H9 (cell line): Measurements from ENCODE around the gene CAB39. TPM values are rescaled to one million over a fixed set of nuclear protein-coding genes. Genes with fewer than 3 reads are reported as not detected.

ENCODE experiments used
- DNase-seq: peaks from one replicate; pipeline ENCODE4 v3.0.0-alpha.2; 2017
- H2AFZ ChIP-seq: one replicate; pipeline ENCODE4 v1.6.1; 2013; ENCODE audit warnings: mild to moderate bottlenecking, low read length, control low read depth, moderate library complexity
- H2AK5ac ChIP-seq: 2 replicates; pipeline ENCODE4 v1.6.1; 2013; ENCODE audit warnings: low read length, control low read depth, mixed read lengths; ENCODE audit not compliant: insufficient read length
- H2BK120ac ChIP-seq: one replicate; pipeline ENCODE4 v1.6.1; 2013; ENCODE audit warnings: low read depth, mild to moderate bottlenecking, low read length, control low read depth, inconsistent platforms; ENCODE audit not compliant: poor library complexity, severe bottlenecking
- H2BK12ac ChIP-seq: 2 replicates; pipeline ENCODE4 v1.6.1; 2013; ENCODE audit warnings: low read length, control low read depth, mixed read lengths, low read depth; ENCODE audit not compliant: insufficient read length
- H2BK15ac ChIP-seq: 2 replicates; pipeline ENCODE4 v1.6.1; 2013; ENCODE audit warnings: low read depth, low read length, control low read depth
- H2BK20ac ChIP-seq: one replicate; pipeline ENCODE4 v1.6.1; 2013; ENCODE audit warnings: low read depth, mild to moderate bottlenecking, low read length, control low read depth, inconsistent platforms; ENCODE audit not compliant: poor library complexity, severe bottlenecking
- H2BK5ac ChIP-seq: 2 replicates; pipeline ENCODE4 v1.6.1; 2013; ENCODE audit warnings: low read length, control low read depth, mixed read lengths; ENCODE audit not compliant: insufficient read length
- H3K14ac ChIP-seq: 2 replicates; pipeline ENCODE4 v1.6.1; 2013; ENCODE audit warnings: low read length, control low read depth; ENCODE audit not compliant: insufficient read depth
- H3K18ac ChIP-seq: 2 replicates; pipeline ENCODE4 v1.6.1; 2013; ENCODE audit warnings: low read depth, mild to moderate bottlenecking, mixed read lengths, low read length, control low read depth; ENCODE audit not compliant: insufficient read length
- H3K23ac ChIP-seq: 2 replicates; pipeline ENCODE4 v1.6.1; 2013; ENCODE audit warnings: low read length, control low read depth, mixed read lengths, low read depth; ENCODE audit not compliant: insufficient read length
- H3K23me2 ChIP-seq: 2 replicates; pipeline ENCODE4 v1.6.1; 2013; ENCODE audit warnings: low read depth, mild to moderate bottlenecking, mixed read lengths, low read length, control low read depth; ENCODE audit not compliant: insufficient read length, poor library complexity, severe bottlenecking
- H3K27ac ChIP-seq: 2 replicates; pipeline ENCODE4 v1.5.1; 2013; ENCODE audit warnings: low read length, control low read depth, mixed read lengths, low read depth; ENCODE audit not compliant: insufficient read length
- H3K27me3 ChIP-seq: 2 replicates; pipeline ENCODE4 v1.6.1; 2013; ENCODE audit warnings: low read length, control low read depth, inconsistent platforms; ENCODE audit not compliant: insufficient read depth
- H3K4ac ChIP-seq: 2 replicates; pipeline ENCODE4 v1.6.1; 2013; ENCODE audit warnings: low read depth, mild to moderate bottlenecking, control low read depth, inconsistent platforms, low read length, moderate library complexity
- H3K4me1 ChIP-seq: 2 replicates; pipeline ENCODE4 v1.6.1; 2013; ENCODE audit warnings: low read length, control low read depth, inconsistent platforms; ENCODE audit not compliant: insufficient read depth
- H3K4me2 ChIP-seq: 2 replicates; pipeline ENCODE4 v1.6.1; 2013; ENCODE audit warnings: low read length, control low read depth, mixed read lengths; ENCODE audit not compliant: insufficient read length, insufficient read depth
- H3K56ac ChIP-seq: 2 replicates; pipeline ENCODE4 v1.6.1; 2013; ENCODE audit warnings: low read depth, mild to moderate bottlenecking, mixed read lengths, low read length, control low read depth; ENCODE audit not compliant: insufficient read length
- H3K79me1 ChIP-seq: 2 replicates; pipeline ENCODE4 v1.6.1; 2013; ENCODE audit warnings: low read depth, mild to moderate bottlenecking, moderate library complexity, low read length, control low read depth, inconsistent platforms; ENCODE audit not compliant: insufficient read depth, poor library complexity, severe bottlenecking
- H3K79me2 ChIP-seq: 2 replicates; pipeline ENCODE4 v1.6.1; 2013; ENCODE audit warnings: low read length, control low read depth, inconsistent platforms; ENCODE audit not compliant: insufficient read depth
- H3K9ac ChIP-seq: 2 replicates; pipeline ENCODE4 v1.6.1; 2013; ENCODE audit warnings: low read length, control low read depth, mixed read lengths; ENCODE audit not compliant: insufficient read length; ENCODE audit errors: extremely low read depth
- H3K9me3 ChIP-seq: one replicate; pipeline ENCODE4 v1.6.1; 2013; ENCODE audit warnings: low read depth, low read length, inconsistent platforms; ENCODE audit not compliant: control insufficient read depth
- H3T11ph ChIP-seq: one replicate; pipeline ENCODE4 v1.6.1; 2013; ENCODE audit warnings: mild to moderate bottlenecking, low read length, control low read depth, inconsistent platforms
- H4K20me1 ChIP-seq: one replicate; pipeline ENCODE4 v1.6.1; 2013; ENCODE audit not compliant: control insufficient read depth, insufficient read length, insufficient read depth
- H4K5ac ChIP-seq: 2 replicates; pipeline ENCODE4 v1.6.1; 2013; ENCODE audit warnings: low read depth, mild to moderate bottlenecking, mixed read lengths, low read length, control low read depth; ENCODE audit not compliant: insufficient read length
- H4K8ac ChIP-seq: replicated peaks from 2 replicates; pipeline ENCODE4 v1.6.1; 2013; ENCODE audit warnings: low read length, control low read depth, mixed read lengths, low read depth; ENCODE audit not compliant: insufficient read length
- H4K91ac ChIP-seq: 2 replicates; pipeline ENCODE4 v1.6.1; 2013; ENCODE audit warnings: low read depth, mild to moderate bottlenecking, moderate library complexity, mixed read lengths, low read length, control low read depth; ENCODE audit not compliant: insufficient read length
- H3K27ac Mint-ChIP-seq, 3 experiments: 2 replicates in 2 of 3; 3 replicates in 1 of 3; pipeline ENCODE4 v1.8.0; 2020 to 2021; ENCODE audit warnings: mixed read lengths in 3 of 3, mild to moderate bottlenecking in 1 of 3, moderate library complexity in 1 of 3
- H3K27me3 Mint-ChIP-seq: 2 replicates; pipeline ENCODE4 v1.8.0; 2021; ENCODE audit warnings: low read depth, mild to moderate bottlenecking, moderate library complexity, mixed read lengths
- H3K36me3 Mint-ChIP-seq, 3 experiments: 2 replicates in 2 of 3; 3 replicates in 1 of 3; pipeline ENCODE4 v1.8.0; 2020 to 2021; ENCODE audit warnings: low read depth in 3 of 3, mixed read lengths in 3 of 3; ENCODE audit not compliant: insufficient read depth in 1 of 3
- H3K4me1 Mint-ChIP-seq, 2 experiments: 2 replicates each; pipeline ENCODE4 v1.8.0; 2020; ENCODE audit warnings: mixed read lengths in 2 of 2
- H3K4me3 Mint-ChIP-seq, 2 experiments: 2 replicates in 1 of 2; 3 replicates in 1 of 2; pipeline ENCODE4 v1.8.0; 2020 to 2021; ENCODE audit warnings: mild to moderate bottlenecking in 2 of 2, mixed read lengths in 2 of 2, moderate library complexity in 1 of 2
- H3K9me3 Mint-ChIP-seq, 2 experiments: 2 replicates in 1 of 2; 3 replicates in 1 of 2; pipeline ENCODE4 v1.8.0; 2020; ENCODE audit warnings: mild to moderate bottlenecking in 2 of 2, mixed read lengths in 2 of 2, moderate library complexity in 1 of 2
- WGBS: extraction: QIAGEN DNeasy Blood & Tissue Kit; methylation state at CpG from one replicate; pipeline ENCODE4 v1.1.7; 2013; ENCODE audit warnings: missing lambda C conversion rate, low lambda C conversion rate, mixed read lengths; ENCODE audit not compliant: insufficient read length; ENCODE audit errors: extremely low coverage; 5-methylcytosine and 5-hydroxymethylcytosine counted together
- total RNA-seq: library from RNA; stranded (reverse); gene quantifications from 2 replicates; pipeline ENCODE4 v1.2.1, GENCODE V29; 2021
- TF ChIP-seq, protein P1 (sequence below): fragments of 200-600 bp; sonication (generic); conservative IDR thresholded peaks from 3 replicates; pipeline ENCODE4 v1.8.0; 2021; ENCODE audit warnings: antibody characterized with exemption, mild to moderate bottlenecking

Gene CAB39
- total RNA-seq, 1 experiment from 2014 or later: 42.7 TPM

DNA sequence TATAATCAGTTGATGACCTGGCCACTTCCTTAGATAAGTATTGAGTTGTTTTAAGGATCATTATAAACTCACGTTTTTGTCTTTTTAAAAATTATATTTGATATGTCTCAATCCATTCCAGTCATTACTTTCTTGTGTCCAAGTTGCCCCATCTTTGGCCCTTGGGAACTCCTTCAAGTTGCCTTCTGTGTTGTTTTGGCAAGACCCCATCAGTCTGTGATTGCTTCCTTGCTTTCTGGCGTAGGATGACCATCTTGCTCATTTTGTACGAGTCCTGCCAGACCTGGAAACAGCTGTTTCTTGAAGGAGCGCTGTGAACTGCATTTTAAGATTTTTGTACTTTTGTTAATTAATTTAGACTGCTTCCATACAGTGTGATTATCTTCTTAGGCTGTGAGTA is 83.2 kb downstream of the CAB39 start:
- no peak overlapping the region for H2BK120ac ChIP-seq

More for the DNA sequence above, 83.2 kb downstream of the CAB39 start:
- H3K14ac ChIP-seq: no peak overlapping the region
- H4K8ac ChIP-seq: no peak overlapping the region
- peaks cover 5 to 13% of the 10 kb centered on the region in 2 experiments for H3K4me1 Mint-ChIP-seq
- no peaks in the 10 kb centered on the region for H3K23me2 ChIP-seq
- H4K5ac ChIP-seq: no peak overlapping the region
- no peak overlapping the region for H2BK12ac ChIP-seq
- H2AK5ac ChIP-seq: no peak overlapping the region
- H3K4ac ChIP-seq: no peak overlapping the region
- H3K56ac ChIP-seq: no peak overlapping the region
- no CpG with 5 or more reads among the region's 4 CpGs for WGBS
- TF ChIP-seq, protein P1, sequence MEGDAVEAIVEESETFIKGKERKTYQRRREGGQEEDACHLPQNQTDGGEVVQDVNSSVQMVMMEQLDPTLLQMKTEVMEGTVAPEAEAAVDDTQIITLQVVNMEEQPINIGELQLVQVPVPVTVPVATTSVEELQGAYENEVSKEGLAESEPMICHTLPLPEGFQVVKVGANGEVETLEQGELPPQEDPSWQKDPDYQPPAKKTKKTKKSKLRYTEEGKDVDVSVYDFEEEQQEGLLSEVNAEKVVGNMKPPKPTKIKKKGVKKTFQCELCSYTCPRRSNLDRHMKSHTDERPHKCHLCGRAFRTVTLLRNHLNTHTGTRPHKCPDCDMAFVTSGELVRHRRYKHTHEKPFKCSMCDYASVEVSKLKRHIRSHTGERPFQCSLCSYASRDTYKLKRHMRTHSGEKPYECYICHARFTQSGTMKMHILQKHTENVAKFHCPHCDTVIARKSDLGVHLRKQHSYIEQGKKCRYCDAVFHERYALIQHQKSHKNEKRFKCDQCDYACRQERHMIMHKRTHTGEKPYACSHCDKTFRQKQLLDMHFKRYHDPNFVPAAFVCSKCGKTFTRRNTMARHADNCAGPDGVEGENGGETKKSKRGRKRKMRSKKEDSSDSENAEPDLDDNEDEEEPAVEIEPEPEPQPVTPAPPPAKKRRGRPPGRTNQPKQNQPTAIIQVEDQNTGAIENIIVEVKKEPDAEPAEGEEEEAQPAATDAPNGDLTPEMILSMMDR: no peak
- no peak for DNase-seq
- H2BK15ac ChIP-seq: no peak overlapping the region
- no peaks in the 10 kb centered on the region for H3K27me3 Mint-ChIP-seq
- H4K20me1 ChIP-seq: no peaks in the 10 kb centered on the region
- H2BK20ac ChIP-seq: no peak overlapping the region
- no peak overlapping the region for H2AFZ ChIP-seq
- no peaks in the 10 kb centered on the region for H3K9me3 ChIP-seq
- peaks cover 21 to 40% (median 27%) of the 10 kb centered on the region in 3 experiments for H3K36me3 Mint-ChIP-seq
- H3K27me3 ChIP-seq: no peaks in the 10 kb centered on the region
- no peak overlapping the region for H3K9ac ChIP-seq
- no peak overlapping the region for H3K23ac ChIP-seq
- H4K91ac ChIP-seq: no peak overlapping the region
- H3T11ph ChIP-seq: no peak overlapping the region
- H3K79me1 ChIP-seq: no peaks in the 10 kb centered on the region
- no peak overlapping the region for H3K27ac Mint-ChIP-seq
- peaks cover 2% of the 10 kb centered on the region for H3K4me1 ChIP-seq
- no peak overlapping the region for H3K27ac ChIP-seq
- H3K9me3 Mint-ChIP-seq: no peaks in the 10 kb centered on the region
- H3K18ac ChIP-seq: no peak overlapping the region
- no peak overlapping the region for H2BK5ac ChIP-seq
- H3K79me2 ChIP-seq: peaks cover 2% of the 10 kb centered on the region; the same call in 1 of the 2 replicates
- no peak overlapping the region for H3K4me3 Mint-ChIP-seq
- H3K4me2 ChIP-seq: no peak overlapping the region
